ENCODE measurements around the gene JMJD7.

Gene JMJD7

GRCh38 chr15:41854443-41854842, 26.6 kb downstream of the JMJD7 start:
- TF ChIP-seq, protein P1, sequence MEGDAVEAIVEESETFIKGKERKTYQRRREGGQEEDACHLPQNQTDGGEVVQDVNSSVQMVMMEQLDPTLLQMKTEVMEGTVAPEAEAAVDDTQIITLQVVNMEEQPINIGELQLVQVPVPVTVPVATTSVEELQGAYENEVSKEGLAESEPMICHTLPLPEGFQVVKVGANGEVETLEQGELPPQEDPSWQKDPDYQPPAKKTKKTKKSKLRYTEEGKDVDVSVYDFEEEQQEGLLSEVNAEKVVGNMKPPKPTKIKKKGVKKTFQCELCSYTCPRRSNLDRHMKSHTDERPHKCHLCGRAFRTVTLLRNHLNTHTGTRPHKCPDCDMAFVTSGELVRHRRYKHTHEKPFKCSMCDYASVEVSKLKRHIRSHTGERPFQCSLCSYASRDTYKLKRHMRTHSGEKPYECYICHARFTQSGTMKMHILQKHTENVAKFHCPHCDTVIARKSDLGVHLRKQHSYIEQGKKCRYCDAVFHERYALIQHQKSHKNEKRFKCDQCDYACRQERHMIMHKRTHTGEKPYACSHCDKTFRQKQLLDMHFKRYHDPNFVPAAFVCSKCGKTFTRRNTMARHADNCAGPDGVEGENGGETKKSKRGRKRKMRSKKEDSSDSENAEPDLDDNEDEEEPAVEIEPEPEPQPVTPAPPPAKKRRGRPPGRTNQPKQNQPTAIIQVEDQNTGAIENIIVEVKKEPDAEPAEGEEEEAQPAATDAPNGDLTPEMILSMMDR (conservative IDR thresholded peaks at IDR 0.05; ENCODE audit: low read length): no peak
- no peak overlapping the region for H3K4me3 ChIP-seq (ENCODE audit: low read length)
- DNase-seq (ENCODE audit: low read depth): no peak

DNA sequence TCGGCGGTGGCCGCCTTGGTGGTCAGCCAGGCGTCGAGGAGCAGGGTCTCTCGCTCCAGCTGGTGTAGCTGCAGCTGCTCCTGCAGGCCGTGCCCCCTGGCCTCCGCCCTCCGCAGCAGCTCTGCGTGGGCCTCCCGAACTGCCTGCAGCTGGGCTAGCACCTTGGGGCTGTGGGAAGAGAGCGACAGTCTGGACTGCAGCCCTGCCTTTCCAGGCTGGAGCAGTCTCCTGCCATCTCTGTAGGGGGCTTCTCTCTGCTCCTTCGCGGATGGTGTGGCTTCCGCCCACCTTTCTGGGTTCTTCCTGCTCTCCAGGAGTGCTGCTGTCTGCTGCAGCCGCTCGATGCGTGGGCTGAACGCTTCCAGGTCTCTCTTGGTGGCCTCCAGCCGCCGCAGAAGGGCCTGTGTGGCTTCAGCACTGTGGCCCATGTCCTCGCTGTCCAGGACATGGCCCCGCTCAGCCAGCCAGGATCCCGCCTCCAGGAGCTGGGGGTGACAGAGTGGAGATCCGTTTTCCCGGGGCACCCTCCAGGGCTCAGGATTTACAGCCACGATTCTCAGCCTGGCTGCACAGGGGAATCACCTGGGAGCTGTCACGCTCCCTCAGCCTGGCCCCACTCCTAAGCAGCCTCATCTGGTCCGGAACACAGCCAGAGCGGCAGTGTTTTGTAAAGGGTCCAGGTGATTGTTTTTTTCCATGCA, 27.5 kb downstream of the JMJD7 start:
- DNase-seq (ENCODE audit: low read depth): no peak
- H3K4me3 ChIP-seq (ENCODE audit: low read length): no peak overlapping the region
- TF ChIP-seq, protein P1 (conservative IDR thresholded peaks at IDR 0.05; ENCODE audit: low read length): no peak

DNA sequence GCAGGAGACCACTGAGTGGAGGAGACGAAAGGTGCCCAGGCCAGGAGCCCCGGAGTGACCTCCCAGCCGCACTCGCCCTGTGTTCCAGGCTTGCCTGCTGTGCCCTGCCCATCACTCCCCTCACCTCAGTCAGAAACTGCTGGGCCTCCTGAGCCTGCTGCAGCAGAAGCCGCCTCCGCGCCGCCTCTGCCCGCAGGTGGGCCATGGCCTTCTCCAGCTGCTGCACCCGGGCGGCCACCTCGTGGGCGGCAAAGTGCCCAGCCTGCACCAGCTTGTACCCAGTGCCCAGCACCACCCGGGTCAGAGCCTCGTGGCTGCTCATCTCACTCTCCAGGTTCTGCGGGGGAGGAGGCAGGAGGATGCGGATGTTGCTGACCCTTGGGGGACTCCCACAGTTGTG, 28.4 kb downstream of the JMJD7 start:
- no peak for DNase-seq (ENCODE audit: low read depth)
- TF ChIP-seq, protein P1 (conservative IDR thresholded peaks at IDR 0.05; ENCODE audit: low read length): no peak
- H3K4me3 ChIP-seq (ENCODE audit: low read length): no peak overlapping the region

GRCh38 chr15:41856716-41857115, 28.8 kb downstream of the JMJD7 start:
- TF ChIP-seq, protein P1 (conservative IDR thresholded peaks at IDR 0.05; ENCODE audit: low read length): no peak
- no peak for DNase-seq (ENCODE audit: low read depth)
- H3K4me3 ChIP-seq (ENCODE audit: low read length): no peak overlapping the region

DNA sequence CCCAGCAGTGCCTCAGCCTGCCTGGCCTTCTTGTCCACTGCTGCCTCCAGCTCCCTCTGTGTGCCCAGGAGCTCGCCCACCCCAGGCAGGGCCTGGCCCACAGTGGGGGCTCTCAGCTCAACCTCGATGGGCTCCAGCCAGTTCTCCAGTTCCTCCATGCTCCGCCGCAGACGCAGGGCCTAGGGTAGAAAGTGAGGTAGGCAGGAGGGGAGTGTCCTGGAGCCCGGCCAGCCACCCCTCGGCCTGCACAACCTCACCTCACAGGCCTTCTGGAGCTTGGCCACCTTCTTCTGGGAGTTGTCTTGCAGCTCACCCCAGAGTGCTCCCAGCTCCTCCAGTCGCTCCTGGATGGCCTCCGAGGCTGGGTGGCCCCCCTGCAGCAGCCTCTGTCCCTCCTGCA, 29.4 kb downstream of the JMJD7 start:
- no peak overlapping the region for H3K4me3 ChIP-seq (ENCODE audit: low read length)
- TF ChIP-seq, protein P1 (conservative IDR thresholded peaks at IDR 0.05; ENCODE audit: low read length): no peak

DNA sequence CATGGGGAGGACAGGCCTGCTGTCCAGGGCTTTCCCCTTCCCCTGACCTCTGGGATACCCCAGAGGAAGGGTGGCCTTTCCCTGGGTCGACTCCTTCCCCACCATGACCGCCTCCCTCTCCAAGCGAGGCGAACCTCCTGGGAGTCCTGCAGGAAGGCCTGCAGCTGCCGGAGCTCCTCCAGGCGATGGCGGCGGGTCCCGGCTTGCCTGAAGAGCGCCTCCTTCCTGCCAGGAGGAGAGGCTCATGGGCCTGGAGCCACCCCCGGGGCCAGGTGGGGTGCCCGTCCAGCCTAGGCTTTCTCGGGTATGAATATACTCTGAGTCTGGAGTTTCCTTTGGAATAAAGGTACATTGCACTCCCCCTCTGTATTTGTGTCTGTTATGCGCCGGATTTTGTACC, 30.9 kb downstream of the JMJD7 start:
- H3K4me3 ChIP-seq (ENCODE audit: low read length): no peak overlapping the region
- TF ChIP-seq, protein P1 (conservative IDR thresholded peaks at IDR 0.05; ENCODE audit: low read length): no peak
- no peak for DNase-seq (ENCODE audit: low read depth)

More for the DNA sequence above, 29.4 kb downstream of the JMJD7 start:
- DNase-seq (ENCODE audit: low read depth): no peak

DNA sequence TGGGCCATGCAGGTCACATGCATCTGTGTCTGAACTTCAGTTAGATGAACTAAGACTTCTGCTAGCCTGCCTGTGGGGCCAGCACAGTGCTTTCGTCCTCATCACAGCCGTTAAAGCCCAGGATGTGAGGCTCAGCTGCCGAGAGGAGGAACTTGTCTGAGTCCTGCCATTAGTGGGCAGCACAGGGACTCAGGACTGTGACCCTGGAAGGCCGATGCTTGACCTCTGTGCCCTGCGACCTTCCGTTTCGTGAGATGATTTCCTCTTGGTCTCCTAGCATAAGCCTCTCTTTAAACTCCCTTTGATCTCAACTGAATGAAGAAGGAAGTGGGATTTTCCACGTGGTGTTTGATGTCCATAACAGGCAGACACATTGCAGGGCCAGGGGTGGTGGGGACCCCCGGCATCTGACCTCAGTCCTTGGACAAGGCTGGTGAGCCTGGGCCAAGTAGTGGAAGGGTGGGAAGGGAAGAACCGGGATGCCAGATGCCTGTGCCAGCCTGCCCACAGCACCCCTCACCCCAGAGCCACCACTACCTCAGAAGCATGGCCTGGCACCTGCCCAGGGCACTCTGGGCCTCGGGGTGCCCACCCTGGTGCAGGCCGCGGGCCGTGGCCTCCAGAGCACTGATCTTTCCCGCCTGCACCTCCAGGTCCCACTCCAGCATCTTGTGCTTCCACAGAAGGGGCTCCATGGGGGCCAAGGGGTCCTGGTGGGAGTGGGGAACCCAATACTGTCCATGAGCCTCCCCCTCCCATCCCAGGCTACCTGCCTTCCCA, 32.3 kb downstream of the JMJD7 start:
- DNase-seq (ENCODE audit: low read depth): no peak
- H3K4me3 ChIP-seq (ENCODE audit: low read length): no peak overlapping the region

More for the DNA sequence above, 32.3 kb downstream of the JMJD7 start:
- TF ChIP-seq, protein P1 (conservative IDR thresholded peaks at IDR 0.05; ENCODE audit: low read length): no peak

Data from AG10803 (cell line).